GM12872 (cell line): ENCODE results near the gene MANBA.

Experiments
- CTCF ChIP-seq: IDR thresholded peaks from 3 replicates; pipeline ENCODE4 v1.5.1; 2011; ENCODE audit warnings: low read depth, mild to moderate bottlenecking, low read length, moderate library complexity; ENCODE audit not compliant: insufficient read depth

Gene MANBA

GRCh38 chr4:102713096-102713495, 47.7 kb downstream of the MANBA start:
- TF ChIP-seq CTCF: no peak

- TF ChIP-seq CTCF: no peak
Observed at GRCh38 chr4:102710986-102711385, 49.8 kb downstream of the MANBA start.

GRCh38 chr4:102707150-102707549, 53.6 kb downstream of the MANBA start:
- TF ChIP-seq CTCF: no peak

- no peak for TF ChIP-seq CTCF
Observed at GRCh38 chr4:102705391-102705935, 55.3 kb downstream of the MANBA start.

GRCh38 chr4:102696758-102697157, 64.0 kb downstream of the MANBA start:
- no peak for TF ChIP-seq CTCF

- TF ChIP-seq CTCF: no peak
Observed at GRCh38 chr4:102694791-102695190, 66.0 kb downstream of the MANBA start.

GRCh38 chr4:102693861-102694260, 66.9 kb downstream of the MANBA start:
- TF ChIP-seq CTCF: no peak

GRCh38 chr4:102693262-102693850, 67.4 kb downstream of the MANBA start:
- no peak for TF ChIP-seq CTCF
